Measurements from ENCODE around the gene TMEM150A.
A peak's percentile ranks its signal among the peaks of the same experiment; 100 is the strongest.
"Not testable (repeated sequence)": the region's sequence is repeated elsewhere in the genome, so short reads cannot be mapped to it uniquely, and the experiment has no call there.

The TMEM150A gene

GRCh38 chr2:85611705-85612587, 9.4 kb upstream of the TMEM150A start, which contains the start of gene C2orf68:
Gene C2orf68, minus strand, starts transcription at chr2:85612066. Its CDS starts 82 bp downstream, at chr2:85611984.
- DNase-seq = peak; percentile 80 to 86

- no peak for DNase-seq
Measured at GRCh38 chr2:85611217-85611704, 8.8 kb upstream of the TMEM150A start.

DNA sequence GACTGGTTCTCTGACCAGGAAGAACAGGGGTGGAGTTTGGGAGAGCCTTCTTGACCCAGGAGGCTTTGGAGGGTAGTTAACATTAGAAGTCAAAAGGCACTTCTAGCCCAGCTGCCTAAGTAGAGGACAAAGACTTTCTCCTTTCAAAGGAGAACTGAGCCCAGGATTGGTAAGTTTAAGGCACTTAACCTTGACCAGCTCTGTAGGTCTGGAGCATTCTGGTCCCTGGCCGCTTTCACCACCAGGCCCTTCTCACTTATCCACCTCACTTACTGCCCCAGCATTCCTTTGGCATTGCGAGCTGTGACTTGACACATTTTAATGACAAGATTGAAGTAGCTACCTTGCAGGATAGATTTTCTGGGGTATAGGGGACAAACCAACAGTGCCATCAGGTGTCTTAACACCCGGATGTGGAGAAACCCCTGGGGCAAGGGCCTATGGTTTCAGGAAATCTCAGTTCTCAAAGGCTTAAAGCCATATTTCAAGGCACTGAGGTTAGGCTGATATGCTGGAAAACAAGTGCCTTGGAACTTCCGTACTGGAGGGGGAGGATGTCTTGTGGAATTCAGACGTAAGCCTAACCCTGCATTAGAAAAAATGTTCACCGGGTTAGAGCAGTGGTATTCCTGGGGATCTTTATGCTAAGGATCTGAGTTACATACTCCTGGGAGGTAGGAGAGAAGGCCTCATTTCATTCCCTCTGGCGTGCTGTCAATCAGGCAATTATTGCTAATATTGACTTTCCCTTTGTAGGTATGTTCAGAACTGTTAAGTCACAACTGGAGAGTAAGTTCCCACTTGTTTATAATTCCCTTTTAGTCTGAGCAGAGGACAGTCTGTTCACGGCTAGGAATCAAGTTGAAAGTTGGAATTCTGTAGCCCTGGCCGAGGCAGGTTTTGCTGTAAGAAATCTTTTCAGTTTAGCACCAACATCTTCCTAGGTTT, 5.0 kb upstream of the TMEM150A start:
- no peak for DNase-seq

- DNase-seq = no peak
Measured at GRCh38 chr2:85606116-85606455, 3.6 kb upstream of the TMEM150A start.

DNA sequence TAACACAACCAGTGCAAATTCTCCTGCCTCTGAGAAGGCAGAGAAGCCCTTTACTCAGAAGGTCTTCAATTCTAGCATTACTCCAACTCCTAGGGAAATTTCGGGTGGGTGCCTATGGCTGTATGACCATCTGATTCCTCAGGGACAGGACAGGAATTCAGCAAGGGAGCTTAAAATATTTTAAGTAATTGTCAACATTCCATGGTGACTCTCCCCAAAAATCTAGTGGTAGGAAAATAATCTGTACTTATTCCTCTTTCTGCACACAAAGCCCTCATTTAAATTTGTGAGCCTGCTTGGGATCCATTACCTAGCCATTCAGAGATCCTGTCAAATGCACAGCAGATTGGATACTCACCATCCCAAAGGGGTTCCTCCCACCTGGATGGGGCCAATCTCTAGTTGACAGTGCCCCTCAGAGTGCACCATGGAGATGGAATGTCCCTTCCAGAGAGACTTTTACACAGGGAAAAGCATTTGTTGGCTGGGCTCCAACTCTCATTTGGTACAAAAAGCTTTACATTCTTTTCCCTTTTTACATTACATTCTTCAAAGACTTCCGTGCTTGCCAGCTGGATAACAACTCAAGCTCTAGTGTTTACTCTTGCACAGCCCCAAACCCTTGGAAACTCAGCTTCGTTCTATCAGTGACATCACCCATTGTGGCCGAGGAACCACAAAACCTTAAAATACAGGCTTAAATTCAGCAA, 3.1 kb upstream of the TMEM150A start:
- DNase-seq = no peak

GRCh38 chr2:85604568-85605339, 2.3 kb upstream of the TMEM150A start:
- no peak for DNase-seq

GRCh38 chr2:85604133-85604444, 1.6 kb upstream of the TMEM150A start:
- not testable (repeated sequence) for DNase-seq

GRCh38 chr2:85601771-85602475, 575 bp downstream of the TMEM150A start:
- DNase-seq = no peak

- DNase-seq = no peak
Measured at GRCh38 chr2:85600951-85601770, 1.3 kb downstream of the TMEM150A start.

DNA sequence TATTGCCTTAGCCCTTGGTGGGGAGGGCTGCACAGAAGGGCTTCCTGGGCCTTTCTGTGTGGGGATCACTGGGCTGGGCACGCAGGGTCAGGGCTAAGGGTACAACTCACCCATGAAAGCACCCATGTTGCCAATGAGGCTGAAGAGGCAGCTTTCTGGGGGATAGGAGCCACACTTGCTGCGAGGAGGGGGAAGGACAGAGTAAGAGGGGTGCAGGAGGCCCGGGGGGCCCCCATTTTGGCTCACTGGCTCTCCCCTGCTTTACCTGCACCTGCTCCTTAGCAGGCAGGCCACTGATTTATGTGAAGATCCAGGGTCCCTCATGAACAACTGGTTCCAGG, 2.3 kb downstream of the TMEM150A start:
- DNase-seq = no peak

DNA sequence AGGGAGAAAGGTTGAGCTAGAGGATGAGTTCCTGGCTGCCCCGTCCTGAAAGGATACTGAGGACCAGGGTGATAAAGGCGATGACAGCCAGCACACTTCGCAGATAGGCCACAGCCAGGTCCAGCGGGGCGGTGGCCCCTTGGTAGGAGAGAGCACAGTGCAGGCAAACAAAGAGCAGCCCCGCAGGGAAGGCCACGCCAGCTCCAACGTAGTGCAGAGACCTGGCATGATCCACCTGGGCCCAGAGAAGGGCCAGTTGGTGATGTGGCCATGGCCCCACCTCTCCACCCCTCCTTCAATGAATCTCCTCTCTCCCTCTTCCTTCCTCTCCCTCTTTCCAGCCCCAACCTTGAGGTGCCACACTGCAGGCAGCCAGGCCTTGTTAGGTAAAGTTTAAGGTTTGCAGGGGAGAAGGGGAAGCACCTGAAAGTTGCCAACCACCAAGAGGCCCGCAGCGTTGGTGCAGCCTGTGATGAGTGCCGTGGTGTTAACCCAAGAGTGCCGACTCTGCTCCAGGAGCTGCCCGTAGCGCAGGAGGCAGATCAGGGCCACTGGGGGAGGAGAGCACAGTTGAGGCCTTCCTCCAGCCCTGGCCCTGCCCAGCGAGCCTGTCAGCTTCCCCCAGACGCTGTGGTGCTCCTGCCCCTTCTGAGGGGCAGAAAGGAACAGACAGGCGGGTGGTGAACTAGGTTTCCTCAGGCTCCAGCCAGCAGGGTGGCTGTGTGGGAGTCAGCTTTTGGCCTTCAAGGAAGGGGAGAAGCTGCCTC, 2.8 kb downstream of the TMEM150A start:
- no peak for DNase-seq

- no peak for DNase-seq
Measured at GRCh38 chr2:85598594-85599340, 3.7 kb downstream of the TMEM150A start.

GRCh38 chr2:85597241-85597640, 5.3 kb downstream of the TMEM150A start:
- DNase-seq = no peak

- DNase-seq = no peak
Measured at GRCh38 chr2:85596486-85597143, 5.9 kb downstream of the TMEM150A start.

DNA sequence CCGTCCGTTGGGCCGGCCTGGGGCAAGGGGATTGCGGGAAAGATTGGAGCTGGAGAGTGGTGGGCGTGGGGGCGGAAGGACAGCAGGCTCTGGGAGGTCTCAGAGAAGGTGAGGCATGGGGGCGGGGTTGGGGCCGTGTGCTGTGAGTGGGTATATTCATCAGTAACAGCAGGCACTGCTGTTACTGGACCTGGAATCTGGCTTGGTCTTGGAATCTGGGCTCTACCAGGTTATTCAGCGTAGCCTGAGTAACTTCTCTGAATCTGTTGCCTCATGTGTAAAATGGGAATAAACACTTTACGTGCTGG, 6.5 kb downstream of the TMEM150A start:
- DNase-seq = no peak

DNA sequence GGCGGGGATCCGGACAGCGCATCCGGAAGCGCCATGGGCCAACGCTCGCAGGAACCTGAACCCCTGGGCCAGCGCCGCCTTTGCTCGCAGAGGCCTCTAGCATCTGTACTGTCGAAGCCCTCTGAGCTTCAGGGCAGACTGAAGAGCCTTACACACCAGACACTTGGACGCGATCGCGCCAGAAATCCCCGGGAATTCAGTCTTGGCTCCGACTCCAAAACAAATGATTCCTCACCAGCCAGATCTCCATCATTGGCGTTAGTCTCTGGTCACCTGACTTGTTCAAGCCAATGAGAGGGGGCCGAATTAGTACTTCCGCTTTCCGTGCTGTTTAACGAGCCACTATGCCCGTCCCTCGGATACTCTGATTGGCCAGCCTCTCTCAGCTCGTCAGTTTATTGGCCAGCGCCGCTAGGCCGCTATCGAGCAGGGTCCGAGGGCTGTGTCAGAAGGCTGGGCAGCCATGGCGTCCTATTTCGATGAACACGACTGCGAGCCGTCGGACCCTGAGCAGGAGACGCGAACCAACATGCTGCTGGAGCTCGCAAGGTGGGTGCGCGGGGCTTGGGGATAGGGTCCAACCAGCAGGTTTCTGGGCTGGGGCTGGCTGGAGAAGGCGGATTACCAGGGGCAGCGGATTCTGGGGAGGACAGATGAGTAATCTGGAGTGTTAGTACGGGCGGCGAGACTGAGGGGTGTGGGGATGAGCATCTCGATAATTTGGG, 7.0 kb downstream of the TMEM150A start, which contains the start of gene RNF181:
RNF181 (plus strand) TSS at position 445 of the 725 bp plus-strand sequence; CDS start at position 464, 19 bp downstream.
- DNase-seq = peak; percentile 93 to 95

DNA sequence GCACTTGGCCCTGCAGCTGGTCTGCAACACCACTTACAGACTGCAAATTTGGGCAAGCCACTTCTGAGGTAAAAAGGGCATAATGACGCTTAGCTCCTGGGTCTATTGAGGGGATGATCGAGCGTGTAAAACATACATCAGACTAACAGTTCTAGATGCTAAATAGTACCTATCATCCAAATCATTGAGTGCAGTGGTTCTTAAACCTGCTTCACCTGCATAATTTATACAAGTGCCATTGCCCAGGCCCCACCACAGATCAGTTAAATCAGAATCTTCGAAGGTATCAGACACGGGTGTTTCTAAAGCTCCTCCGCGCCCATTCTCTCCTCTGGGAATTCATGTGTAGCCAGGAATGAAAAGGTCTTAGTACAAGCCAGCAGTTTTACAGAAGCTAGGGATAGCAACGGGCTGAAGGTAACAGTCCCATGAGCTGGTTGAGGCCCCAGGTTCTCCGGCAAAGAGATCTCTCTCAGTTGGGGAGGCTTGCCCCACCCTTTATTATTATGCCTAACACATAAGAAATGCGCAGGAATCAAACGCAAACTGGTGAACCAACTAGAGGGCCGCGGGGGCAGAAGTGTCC, 7.7 kb downstream of the TMEM150A start:
- no peak for DNase-seq

DNA sequence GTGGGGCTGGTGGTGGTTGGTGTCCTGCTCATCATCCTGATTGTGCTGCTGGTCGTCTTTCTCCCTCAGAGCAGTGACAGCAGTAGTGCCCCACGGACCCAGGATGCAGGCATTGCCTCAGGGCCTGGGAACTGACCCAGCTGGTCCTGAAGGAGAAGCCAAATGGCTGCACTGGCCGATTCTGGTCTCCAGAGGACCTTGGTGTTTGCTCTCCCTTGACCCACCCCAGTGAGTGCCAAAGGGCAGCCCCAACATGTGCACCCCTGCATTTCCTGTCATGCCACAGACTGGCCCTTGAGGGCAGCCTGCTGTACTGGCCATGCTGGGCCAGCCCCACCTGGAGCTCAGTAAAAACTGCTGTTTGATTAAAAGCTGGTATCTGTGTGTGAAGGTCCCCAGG, 9.5 kb downstream of the TMEM150A start:
- DNase-seq = no peak

Data from CD4-positive, alpha-beta T cell treated with Interferon alpha-2 for 1 hour (primary cell).